ENCODE results near the gene ZRANB3. TPM values are rescaled to one million over a fixed set of nuclear protein-coding genes. Genes with fewer than 3 reads are reported as not detected.
"Not testable (repeated sequence)": the region's sequence is repeated elsewhere in the genome, so short reads cannot be mapped to it uniquely, and the experiment has no call there.

Gene ZRANB3
- total and polyA plus RNA-seq, 2 donors: 2.6 to 8.0 TPM

GRCh38 chr2:135105513-135106316 lies 425.3 kb downstream of the ZRANB3 start:
- not testable (repeated sequence) for H3K9me3 ChIP-seq (ENCODE audit: control insufficient read depth in 2 of 2, insufficient read depth in 1 of 2, low read length in 1 of 2); H3K27me3 ChIP-seq (ENCODE audit: control insufficient read depth in 2 of 2, insufficient read depth in 1 of 2, low read length in 1 of 2); DNase-seq (ENCODE audit: low read depth in 6 of 9, low spot score in 9 of 9); H3K4me1 ChIP-seq (ENCODE audit: control insufficient read depth in 2 of 2, insufficient read depth in 2 of 2, low read length in 2 of 2); H3K27ac ChIP-seq (ENCODE audit: low read depth in 1 of 2, low read length in 1 of 2); H3K36me3 ChIP-seq (ENCODE audit: control insufficient read depth in 2 of 2, insufficient read depth in 2 of 2, low read length in 1 of 2); H3K4me3 ChIP-seq (ENCODE audit: low read length in 2 of 2)
- 98% methylated on average over 52 of the region's 56 CpGs for WGBS

GRCh38 chr2:135103843-135104242 lies 427.2 kb downstream of the ZRANB3 start:
- H3K27ac ChIP-seq (ENCODE audit: low read depth in 1 of 2, low read length in 1 of 2): no peak overlapping the region
- peaks cover 5% of the 10 kb centered on the region in 2 donors for H3K36me3 ChIP-seq (ENCODE audit: control insufficient read depth in 2 of 2, insufficient read depth in 2 of 2, low read length in 1 of 2)

GRCh38 chr2:135099802-135100483 lies 431.1 kb downstream of the ZRANB3 start:
- 97% methylated on average over 5 of the region's 5 CpGs for WGBS

More at GRCh38 chr2:135103843-135104242, 427.2 kb downstream of the ZRANB3 start:
- WGBS: 97% methylated on average over 1 of the region's 1 CpG
- DNase-seq (ENCODE audit: low read depth in 6 of 9, low spot score in 9 of 9): no peak
- no peaks in the 10 kb centered on the region for H3K27me3 ChIP-seq (ENCODE audit: control insufficient read depth in 2 of 2, insufficient read depth in 1 of 2, low read length in 1 of 2)
- no peak overlapping the region for H3K4me3 ChIP-seq (ENCODE audit: low read length in 2 of 2)
- H3K9me3 ChIP-seq (ENCODE audit: control insufficient read depth in 2 of 2, insufficient read depth in 1 of 2, low read length in 1 of 2): peaks cover 0 to 5% of the 10 kb centered on the region in 2 donors
- no peaks in the 10 kb centered on the region for H3K4me1 ChIP-seq (ENCODE audit: control insufficient read depth in 2 of 2, insufficient read depth in 2 of 2, low read length in 2 of 2)

GRCh38 chr2:135097532-135098231 lies 433.3 kb downstream of the ZRANB3 start:
- WGBS: 97% methylated on average over 2 of the region's 2 CpGs
- H3K4me1 ChIP-seq (ENCODE audit: control insufficient read depth in 2 of 2, insufficient read depth in 2 of 2, low read length in 2 of 2): no peaks in the 10 kb centered on the region
- no peak for DNase-seq (ENCODE audit: low read depth in 6 of 9, low spot score in 9 of 9)
- no peak overlapping the region for H3K4me3 ChIP-seq (ENCODE audit: low read length in 2 of 2)
- peaks cover 9 to 16% of the 10 kb centered on the region in 2 donors for H3K36me3 ChIP-seq (ENCODE audit: control insufficient read depth in 2 of 2, insufficient read depth in 2 of 2, low read length in 1 of 2)
- H3K27ac ChIP-seq (ENCODE audit: low read depth in 1 of 2, low read length in 1 of 2): no peak overlapping the region
- H3K9me3 ChIP-seq (ENCODE audit: control insufficient read depth in 2 of 2, insufficient read depth in 1 of 2, low read length in 1 of 2): no peaks in the 10 kb centered on the region
- no peaks in the 10 kb centered on the region for H3K27me3 ChIP-seq (ENCODE audit: control insufficient read depth in 2 of 2, insufficient read depth in 1 of 2, low read length in 1 of 2)

More at GRCh38 chr2:135099802-135100483, 431.1 kb downstream of the ZRANB3 start:
- H3K4me3 ChIP-seq (ENCODE audit: low read length in 2 of 2): no peak overlapping the region
- peaks cover 6 to 11% of the 10 kb centered on the region in 2 donors for H3K36me3 ChIP-seq (ENCODE audit: control insufficient read depth in 2 of 2, insufficient read depth in 2 of 2, low read length in 1 of 2)
- H3K27me3 ChIP-seq (ENCODE audit: control insufficient read depth in 2 of 2, insufficient read depth in 1 of 2, low read length in 1 of 2): no peaks in the 10 kb centered on the region
- H3K27ac ChIP-seq (ENCODE audit: low read depth in 1 of 2, low read length in 1 of 2): no peak overlapping the region
- H3K9me3 ChIP-seq (ENCODE audit: control insufficient read depth in 2 of 2, insufficient read depth in 1 of 2, low read length in 1 of 2): no peaks in the 10 kb centered on the region
- no peak for DNase-seq (ENCODE audit: low read depth in 6 of 9, low spot score in 9 of 9)
- H3K4me1 ChIP-seq (ENCODE audit: control insufficient read depth in 2 of 2, insufficient read depth in 2 of 2, low read length in 2 of 2): no peaks in the 10 kb centered on the region

- H3K36me3 ChIP-seq (ENCODE audit: control insufficient read depth in 2 of 2, insufficient read depth in 2 of 2, low read length in 1 of 2): peaks cover 9 to 16% of the 10 kb centered on the region in 2 donors
- 98% methylated on average over 4 of the region's 4 CpGs for WGBS
- no peaks in the 10 kb centered on the region for H3K4me1 ChIP-seq (ENCODE audit: control insufficient read depth in 2 of 2, insufficient read depth in 2 of 2, low read length in 2 of 2)
- no peak overlapping the region for H3K4me3 ChIP-seq (ENCODE audit: low read length in 2 of 2)
- H3K27ac ChIP-seq (ENCODE audit: low read depth in 1 of 2, low read length in 1 of 2): no peak overlapping the region
- H3K27me3 ChIP-seq (ENCODE audit: control insufficient read depth in 2 of 2, insufficient read depth in 1 of 2, low read length in 1 of 2): no peaks in the 10 kb centered on the region
- H3K9me3 ChIP-seq (ENCODE audit: control insufficient read depth in 2 of 2, insufficient read depth in 1 of 2, low read length in 1 of 2): no peaks in the 10 kb centered on the region
- DNase-seq (ENCODE audit: low read depth in 6 of 9, low spot score in 9 of 9): no peak
Observed at GRCh38 chr2:135096665-135097446, 434.2 kb downstream of the ZRANB3 start.

GRCh38 chr2:135095591-135095990 lies 435.4 kb downstream of the ZRANB3 start:
- WGBS: 88% methylated on average over 3 of the region's 3 CpGs
- H3K4me3 ChIP-seq (ENCODE audit: low read length in 2 of 2): no peak overlapping the region
- H3K36me3 ChIP-seq (ENCODE audit: control insufficient read depth in 2 of 2, insufficient read depth in 2 of 2, low read length in 1 of 2): peaks cover 9 to 16% of the 10 kb centered on the region in 2 donors
- no peaks in the 10 kb centered on the region for H3K9me3 ChIP-seq (ENCODE audit: control insufficient read depth in 2 of 2, insufficient read depth in 1 of 2, low read length in 1 of 2)
- no peaks in the 10 kb centered on the region for H3K4me1 ChIP-seq (ENCODE audit: control insufficient read depth in 2 of 2, insufficient read depth in 2 of 2, low read length in 2 of 2)
- H3K27ac ChIP-seq (ENCODE audit: low read depth in 1 of 2, low read length in 1 of 2): no peak overlapping the region
- no peaks in the 10 kb centered on the region for H3K27me3 ChIP-seq (ENCODE audit: control insufficient read depth in 2 of 2, insufficient read depth in 1 of 2, low read length in 1 of 2)
- DNase-seq (ENCODE audit: low read depth in 6 of 9, low spot score in 9 of 9): no peak

DNA sequence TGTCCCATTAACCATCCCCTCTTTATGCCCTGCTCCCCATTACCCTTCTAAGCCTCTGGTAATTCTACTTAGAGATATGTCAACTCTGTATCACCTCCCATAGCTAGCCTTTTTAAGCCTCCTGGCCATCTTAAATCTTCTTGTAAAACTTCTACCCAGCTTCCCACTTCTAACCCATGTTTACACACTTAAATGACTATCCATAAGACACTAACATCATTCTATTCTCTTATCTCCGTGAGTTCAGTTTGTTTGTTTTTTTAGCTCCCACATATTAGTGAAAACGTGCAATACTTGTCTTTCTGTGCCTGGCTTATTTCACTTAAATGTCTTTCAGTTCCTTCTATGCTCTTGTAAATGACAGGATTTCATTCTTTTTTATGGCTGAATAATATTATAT lies 436.5 kb downstream of the ZRANB3 start:
- Histone ChIP-seq H3K9me3 (ENCODE audit: control insufficient read depth in 2 of 2, insufficient read depth in 1 of 2, low read length in 1 of 2) (peaks cover 0 to 1% of the 10 kb centered on the region in 2 donors), H3K27me3 (ENCODE audit: control insufficient read depth in 2 of 2, insufficient read depth in 1 of 2, low read length in 1 of 2) (no peaks in the 10 kb centered on the region), H3K4me3 (ENCODE audit: low read length in 2 of 2) (no peak overlapping the region), H3K27ac (ENCODE audit: low read depth in 1 of 2, low read length in 1 of 2) (no peak overlapping the region), H3K36me3 (ENCODE audit: control insufficient read depth in 2 of 2, insufficient read depth in 2 of 2, low read length in 1 of 2) (peaks cover 9 to 13% of the 10 kb centered on the region in 2 donors), H3K4me1 (ENCODE audit: control insufficient read depth in 2 of 2, insufficient read depth in 2 of 2, low read length in 2 of 2) (no peaks in the 10 kb centered on the region)
- DNase-seq (ENCODE audit: low read depth in 6 of 9, low spot score in 9 of 9): no peak
- WGBS: 97% methylated on average over 2 of the region's 2 CpGs

DNA sequence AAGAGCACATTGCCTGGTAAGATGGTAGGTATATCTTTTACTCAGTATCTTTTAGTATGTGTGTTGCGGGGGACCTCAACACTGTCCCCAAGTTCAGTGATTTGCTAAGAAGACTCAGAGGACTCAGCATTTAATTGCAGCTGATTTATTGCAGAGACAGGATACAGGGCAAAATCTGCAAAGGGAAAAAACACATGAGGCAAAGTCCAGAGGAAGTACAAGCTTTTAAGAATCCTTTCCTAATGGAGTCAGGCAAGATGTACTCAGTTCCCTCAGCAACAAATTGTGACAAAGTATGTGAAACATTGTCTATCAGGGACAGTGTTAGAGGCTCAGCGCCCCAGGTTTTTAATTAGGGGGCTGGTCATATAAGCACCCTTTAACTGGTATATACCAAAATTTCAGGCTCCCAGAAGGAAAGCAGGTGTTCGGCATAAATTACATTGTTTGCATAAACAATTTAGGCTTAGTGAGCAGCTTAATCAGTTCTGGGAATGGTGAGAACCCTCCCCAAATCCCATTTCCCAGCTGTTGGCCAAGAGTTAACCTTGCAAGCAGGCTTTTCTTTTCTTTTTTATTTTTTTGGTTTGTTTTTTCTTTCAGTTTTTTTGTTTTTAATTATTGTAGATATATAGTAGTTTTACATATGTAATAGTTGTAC lies 437.2 kb downstream of the ZRANB3 start:
- Histone ChIP-seq H3K4me1 (ENCODE audit: control insufficient read depth in 2 of 2, insufficient read depth in 2 of 2, low read length in 2 of 2) (no peaks in the 10 kb centered on the region), H3K36me3 (ENCODE audit: control insufficient read depth in 2 of 2, insufficient read depth in 2 of 2, low read length in 1 of 2) (peaks cover 9 to 13% of the 10 kb centered on the region in 2 donors), H3K27me3 (ENCODE audit: control insufficient read depth in 2 of 2, insufficient read depth in 1 of 2, low read length in 1 of 2) (no peaks in the 10 kb centered on the region), H3K4me3 (ENCODE audit: low read length in 2 of 2) (no peak overlapping the region), H3K27ac (ENCODE audit: low read depth in 1 of 2, low read length in 1 of 2) (no peak overlapping the region), H3K9me3 (ENCODE audit: control insufficient read depth in 2 of 2, insufficient read depth in 1 of 2, low read length in 1 of 2) (peaks cover 0 to 1% of the 10 kb centered on the region in 2 donors)
- no peak for DNase-seq (ENCODE audit: low read depth in 6 of 9, low spot score in 9 of 9)
- 98% methylated on average over 3 of the region's 3 CpGs for WGBS
